CMK (cell line): ENCODE results near the gene BMX.

Experiments
- DNase-seq: peaks from one replicate; pipeline ENCODE4 v3.0.0-alpha.2; 2010; ENCODE audit warnings: low read depth

BMX gene

DNA sequence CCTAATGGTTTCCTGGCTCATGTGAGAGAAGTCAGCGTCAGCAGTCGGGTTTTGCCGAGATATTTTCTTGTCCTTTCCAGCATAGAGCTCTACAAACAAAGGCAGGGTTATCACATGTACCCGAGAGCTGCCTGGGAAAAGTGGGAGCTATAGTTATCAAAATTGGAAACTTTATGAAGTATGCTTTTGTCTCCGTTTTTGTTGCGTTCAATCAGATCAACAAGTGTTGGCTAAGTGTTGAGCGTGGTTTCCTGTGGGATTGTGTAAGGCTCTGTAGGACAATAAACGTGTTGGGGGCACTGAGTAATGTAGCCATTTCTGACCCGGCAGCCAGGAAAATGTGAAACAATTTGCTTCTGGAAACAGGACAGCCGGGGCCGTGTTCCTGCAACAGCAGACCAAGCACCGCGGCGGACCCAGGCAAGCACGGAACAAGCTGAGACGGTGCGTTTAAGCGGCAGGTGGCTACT, at the start of gene BMX:
Gene BMX, plus strand, starts transcription at position 311 of the 470 bp plus-strand sequence. CDS start 7,547 bp downstream, outside the sequence.
- DNase-seq = no peak

DNA sequence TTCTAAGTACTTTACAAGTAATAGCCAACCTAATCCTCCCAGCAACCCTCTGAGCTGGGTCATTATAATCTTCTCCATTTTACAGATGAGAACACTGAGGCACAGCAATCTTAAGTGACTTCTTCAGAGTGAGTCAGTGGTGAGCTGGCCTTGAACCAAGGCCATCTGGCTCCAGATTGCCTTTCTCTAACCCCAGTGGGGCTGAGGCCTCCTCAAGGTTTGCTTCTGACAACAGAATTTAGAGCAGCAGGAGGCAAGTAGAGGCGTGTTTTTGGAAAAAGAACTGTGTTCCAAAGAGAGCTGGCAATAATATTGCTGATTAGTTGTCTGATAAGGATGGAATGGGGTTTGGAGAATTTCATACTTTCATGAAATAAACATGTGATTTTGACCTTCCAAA, 48.7 kb upstream of the BMX start:
- DNase-seq = no peak

GRCh38 chrX:15464704-15465103, 35.9 kb upstream of the BMX start:
- DNase-seq = no peak

- DNase-seq = no peak
Measured at GRCh38 chrX:15465347-15465746, 35.3 kb upstream of the BMX start.

GRCh38 chrX:15465896-15466651, 34.5 kb upstream of the BMX start:
- no peak for DNase-seq

GRCh38 chrX:15468036-15468435, 32.6 kb upstream of the BMX start:
- no peak for DNase-seq

GRCh38 chrX:15469613-15470012, 31.0 kb upstream of the BMX start:
- DNase-seq = no peak

DNA sequence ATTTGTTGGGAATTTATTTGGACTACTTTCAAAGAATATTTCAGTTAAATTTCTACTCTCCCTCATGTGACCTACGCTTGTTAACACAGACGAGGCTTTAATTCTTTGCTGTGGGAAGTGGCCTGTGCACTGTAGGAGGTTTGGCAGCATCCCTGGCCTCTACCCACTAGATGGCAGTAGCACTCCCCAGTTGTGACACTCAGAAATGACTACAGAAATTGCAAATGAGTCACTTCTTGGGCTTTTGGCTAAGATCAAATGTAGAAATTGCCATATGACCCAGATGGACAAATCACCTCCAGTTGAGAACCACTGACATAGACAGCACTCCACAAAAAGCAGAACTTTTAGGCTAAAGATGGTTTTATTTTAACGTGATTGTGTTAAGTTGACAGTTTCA, 29.6 kb upstream of the BMX start:
- DNase-seq = no peak

GRCh38 chrX:15472531-15472930, 28.1 kb upstream of the BMX start:
- DNase-seq = no peak

GRCh38 chrX:15474028-15474427, 26.6 kb upstream of the BMX start:
- no peak for DNase-seq

DNA sequence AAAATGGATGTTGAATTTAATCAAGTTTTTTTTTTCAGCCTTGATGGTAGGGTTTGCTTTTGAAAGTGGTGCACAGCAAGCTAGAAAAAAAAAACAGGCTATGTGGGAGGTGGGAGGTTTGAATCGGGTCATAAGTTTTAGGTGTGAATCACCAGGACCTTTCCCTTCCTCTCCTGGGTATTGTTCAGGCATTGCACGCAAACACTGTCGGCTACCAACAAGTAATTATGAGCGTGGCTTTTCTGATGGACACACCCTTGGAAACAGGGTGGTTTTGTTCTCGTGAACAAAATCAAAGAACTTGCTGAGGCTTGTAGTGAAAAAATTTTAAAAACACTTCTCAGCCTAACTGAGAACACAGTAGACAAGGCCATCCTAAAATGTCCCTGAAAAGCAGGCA, 25.6 kb upstream of the BMX start:
- no peak for DNase-seq

DNA sequence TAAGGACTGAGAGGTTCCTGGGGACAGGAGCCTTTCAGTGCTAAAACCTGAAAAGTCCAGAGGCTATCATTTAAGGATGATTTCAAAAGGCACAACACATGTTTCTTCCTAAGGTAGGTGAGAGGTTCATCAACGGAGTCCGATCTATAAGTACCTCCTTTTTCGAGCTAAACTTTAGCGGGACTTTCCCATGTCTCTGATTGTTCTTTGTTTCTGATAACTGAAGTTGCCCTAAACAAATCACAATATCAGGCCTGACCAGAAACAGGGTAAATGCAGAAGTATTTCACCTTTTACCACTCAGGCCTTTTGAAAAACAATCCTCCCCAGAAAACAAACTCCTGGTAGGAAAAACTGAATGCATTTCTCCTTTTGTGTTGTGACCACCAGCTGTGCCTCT, 25.1 kb upstream of the BMX start:
- no peak for DNase-seq

- DNase-seq = no peak
Measured at GRCh38 chrX:15483891-15484290, 16.7 kb upstream of the BMX start.

GRCh38 chrX:15492469-15492868, 8.1 kb upstream of the BMX start:
- DNase-seq = no peak

- DNase-seq = no peak
Measured at GRCh38 chrX:15493118-15493962, 7.3 kb upstream of the BMX start, which contains the start of gene PIR. PIR (minus strand) TSS chrX:15493333; CDS start chrX:15491257, 2,076 bp downstream.

DNA sequence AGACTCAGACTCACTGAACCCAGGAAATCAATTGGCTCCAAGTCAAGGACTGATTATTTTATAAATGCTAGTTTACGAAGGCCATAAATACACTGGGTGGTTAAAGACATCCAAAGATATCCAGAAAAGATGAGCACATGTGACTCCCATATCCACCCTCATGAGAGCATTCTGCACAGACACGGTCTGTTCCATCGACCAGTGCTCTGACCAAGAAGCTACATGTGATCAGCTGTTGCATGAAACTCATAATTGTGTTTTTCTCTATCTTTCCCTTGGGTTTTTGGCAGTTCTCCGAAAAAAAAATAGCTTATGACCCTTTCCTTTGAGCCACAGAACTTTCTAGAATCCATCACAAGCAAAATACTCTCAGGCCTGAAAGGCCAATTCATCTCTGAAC, 4.8 kb upstream of the BMX start:
- no peak for DNase-seq

DNA sequence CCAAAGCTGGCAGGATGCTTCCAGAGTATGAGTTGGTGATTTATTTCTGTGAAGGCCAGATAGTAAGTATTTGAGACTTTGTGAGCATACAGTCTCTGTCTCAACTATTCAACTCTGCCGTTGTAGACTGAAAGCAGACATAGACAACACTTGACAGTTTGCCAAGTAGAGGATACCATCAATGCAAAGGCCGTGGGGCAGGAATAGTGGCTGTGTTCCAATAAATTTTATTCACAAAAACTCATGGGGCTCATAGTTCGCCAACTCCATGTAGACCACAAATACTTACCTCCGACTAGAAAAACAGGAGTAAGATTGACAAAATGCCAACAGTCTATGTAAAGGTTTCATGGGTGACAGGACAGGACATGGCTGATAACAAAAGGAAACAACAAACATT, 3.8 kb upstream of the BMX start:
- no peak for DNase-seq

- DNase-seq = no peak
Measured at GRCh38 chrX:15497865-15498264, 2.7 kb upstream of the BMX start.

DNA sequence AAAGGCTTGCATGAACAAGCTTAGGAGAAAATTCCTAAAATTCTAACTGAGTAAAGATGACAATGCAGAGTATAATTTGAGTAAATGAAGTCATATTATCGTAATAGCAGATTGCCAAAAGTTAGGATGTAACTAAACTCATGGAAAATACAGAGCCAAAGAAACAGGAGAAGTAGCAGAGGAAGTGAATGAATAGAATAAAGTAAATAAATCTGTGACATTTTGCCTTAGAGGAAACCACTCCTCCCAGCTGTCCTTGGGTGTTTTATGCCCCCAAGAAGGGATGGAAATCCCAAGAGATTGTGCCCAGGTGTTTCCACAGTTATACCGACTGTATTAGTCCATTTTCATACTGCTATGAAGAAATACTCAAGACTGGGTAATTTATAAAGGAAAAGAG, 1.9 kb upstream of the BMX start:
- no peak for DNase-seq

DNA sequence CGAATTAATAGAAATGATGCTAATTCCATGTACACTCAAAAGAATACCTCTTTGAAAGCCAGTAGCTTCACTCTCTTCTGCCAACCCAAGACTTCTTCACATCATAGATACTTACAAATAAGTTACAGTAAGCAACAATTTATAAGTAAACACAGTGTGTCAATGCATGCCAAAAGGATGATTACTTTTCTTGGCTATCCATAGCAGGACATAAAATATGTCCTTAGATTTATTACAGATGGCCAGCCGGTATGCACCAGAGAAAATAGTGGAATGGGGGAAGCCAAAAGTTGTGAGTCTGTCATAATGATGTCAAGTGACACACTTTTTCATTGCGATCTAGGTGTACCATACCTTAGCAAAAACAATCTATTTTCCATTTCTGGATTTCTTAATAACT, 631 bp upstream of the BMX start:
- no peak for DNase-seq

DNA sequence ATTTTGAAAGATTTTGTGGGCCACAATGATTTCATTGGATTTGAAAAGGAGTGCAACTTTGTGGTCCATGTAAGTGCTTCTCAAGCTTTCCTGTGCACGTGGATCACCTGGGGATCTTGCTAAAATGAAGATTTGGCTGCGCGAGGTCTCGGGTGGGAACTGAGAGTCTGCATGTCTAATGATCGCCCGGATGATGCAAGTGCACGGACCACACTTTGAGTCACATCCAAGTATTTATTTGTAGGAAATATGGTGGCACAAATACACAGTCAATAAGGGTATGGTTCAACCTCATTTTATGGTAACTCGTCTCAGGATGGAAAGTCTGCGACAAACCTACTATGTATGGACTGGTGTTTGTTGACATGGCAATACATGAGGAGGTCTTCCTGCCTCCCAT, 899 bp downstream of the BMX start:
- no peak for DNase-seq

- DNase-seq = no peak
Measured at GRCh38 chrX:15504661-15505060, 4.1 kb downstream of the BMX start.

DNA sequence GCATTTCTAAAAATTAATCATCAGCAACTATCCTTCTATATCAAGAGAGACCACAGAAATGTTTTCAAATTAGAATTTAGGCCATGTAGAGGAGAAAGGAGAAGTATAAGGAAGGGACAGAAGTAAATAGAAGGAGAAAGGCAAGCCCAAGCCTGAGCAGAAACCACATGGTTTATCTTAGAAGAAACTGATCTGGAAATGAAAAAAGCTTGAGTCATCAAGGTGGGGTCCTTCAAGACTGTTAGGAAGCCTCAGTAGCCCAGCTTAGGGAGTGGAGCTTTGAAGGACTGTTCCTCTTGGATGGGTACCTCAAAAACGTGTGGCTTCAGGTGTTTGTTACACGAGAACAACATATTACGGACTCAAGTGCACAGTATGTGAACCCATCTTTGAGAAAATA, 4.5 kb downstream of the BMX start:
- DNase-seq = no peak
